Testis (tissue), 2 donors: Measurements from ENCODE around the gene HJV.

Source experiments
- POLR2A ChIP-seq: fragments of 450-650 bp; IDR thresholded peaks from one replicate; pipeline ENCODE4 v1.6.1; 2017; ENCODE audit warnings: antibody characterized with exemption, mild to moderate bottlenecking, moderate library complexity
- TF ChIP-seq, protein P1 (sequence below), 3 experiments: fragments of 450-650 bp in 2 of 3; fragments of 200-600 bp in 1 of 3; sonication (generic) in 1 of 3; IDR thresholded peaks; one replicate each; pipeline ENCODE4 v1.5.1; 2016 to 2019; ENCODE audit warnings: antibody characterized with exemption in 3 of 3, mild to moderate bottlenecking in 2 of 3, moderate library complexity in 1 of 3

DNA sequence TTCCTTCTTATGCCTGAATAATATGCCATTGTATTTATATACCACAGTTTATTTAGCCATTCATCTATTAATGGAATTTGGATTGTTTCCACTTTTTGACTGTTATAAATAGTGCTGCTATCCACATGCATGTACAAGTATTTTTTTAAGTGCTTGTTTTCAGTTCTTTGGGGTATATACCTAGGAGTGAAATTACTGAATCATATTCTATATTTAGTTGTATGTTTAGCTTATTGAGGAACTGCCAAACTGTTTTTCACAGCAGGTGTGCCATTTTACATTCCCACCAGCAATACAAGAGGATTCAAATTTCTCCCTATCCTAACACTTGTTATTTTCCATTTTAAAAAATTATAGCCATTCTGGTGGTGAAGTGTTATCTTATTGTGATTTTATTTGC lies 7.6 kb upstream of the HJV start:
- TF ChIP-seq, protein P1, sequence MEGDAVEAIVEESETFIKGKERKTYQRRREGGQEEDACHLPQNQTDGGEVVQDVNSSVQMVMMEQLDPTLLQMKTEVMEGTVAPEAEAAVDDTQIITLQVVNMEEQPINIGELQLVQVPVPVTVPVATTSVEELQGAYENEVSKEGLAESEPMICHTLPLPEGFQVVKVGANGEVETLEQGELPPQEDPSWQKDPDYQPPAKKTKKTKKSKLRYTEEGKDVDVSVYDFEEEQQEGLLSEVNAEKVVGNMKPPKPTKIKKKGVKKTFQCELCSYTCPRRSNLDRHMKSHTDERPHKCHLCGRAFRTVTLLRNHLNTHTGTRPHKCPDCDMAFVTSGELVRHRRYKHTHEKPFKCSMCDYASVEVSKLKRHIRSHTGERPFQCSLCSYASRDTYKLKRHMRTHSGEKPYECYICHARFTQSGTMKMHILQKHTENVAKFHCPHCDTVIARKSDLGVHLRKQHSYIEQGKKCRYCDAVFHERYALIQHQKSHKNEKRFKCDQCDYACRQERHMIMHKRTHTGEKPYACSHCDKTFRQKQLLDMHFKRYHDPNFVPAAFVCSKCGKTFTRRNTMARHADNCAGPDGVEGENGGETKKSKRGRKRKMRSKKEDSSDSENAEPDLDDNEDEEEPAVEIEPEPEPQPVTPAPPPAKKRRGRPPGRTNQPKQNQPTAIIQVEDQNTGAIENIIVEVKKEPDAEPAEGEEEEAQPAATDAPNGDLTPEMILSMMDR (IDR thresholded peaks at IDR 0.05): no peak
- TF ChIP-seq POLR2A: no peak
